Measurements from ENCODE around the gene SYT1.

Gene SYT1

DNA sequence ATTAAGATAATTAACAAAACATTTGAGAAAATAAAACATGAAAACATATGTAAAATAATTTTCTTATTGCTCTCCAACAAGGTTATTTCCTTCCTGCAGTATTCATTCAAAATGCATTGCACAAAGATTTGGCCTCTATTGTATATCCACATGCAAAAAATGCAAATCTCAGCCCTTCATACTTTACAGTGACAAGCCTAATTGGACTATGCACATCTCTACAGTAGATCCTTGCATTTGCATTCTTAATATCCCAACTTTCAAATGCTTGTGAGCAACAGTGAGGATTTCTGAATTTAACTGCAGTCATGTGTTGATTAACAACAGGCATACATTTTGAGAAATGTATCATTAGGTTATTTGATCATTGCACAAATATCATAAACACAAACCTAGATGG is 492.5 kb downstream of the SYT1 start:
- Histone ChIP-seq H3K4me3 (ENCODE audit: low read depth, low read length) (no peak overlapping the region), H3K4me1 (ENCODE audit: control insufficient read depth, insufficient read depth, low read length) (no peaks in the 10 kb centered on the region), H3K9me3 (ENCODE audit: control insufficient read depth, insufficient read depth, low read depth, low read length) (no peaks in the 10 kb centered on the region), H3K27ac (ENCODE audit: extremely low read depth, low read depth, low read length) (no peak overlapping the region), H3K36me3 (ENCODE audit: control insufficient read depth in 2 of 2, insufficient read depth in 1 of 2, low read length in 2 of 2) (no peaks in the 10 kb centered on the region)
- ChIA-PET POLR2A (no interaction called here), CTCF (interaction anchor here (0.9 to 1.2 kb wide), 2 partner anchors 10 to 12 kb away, joined by 3 to 4 read pairs; no protein-coding TSS in a partner anchor)
- TF ChIP-seq ZNF626 (tag by site-specific recombination; IDR thresholded peaks at IDR 0.05) (no peak), ZNF596 (tag by site-specific recombination; IDR thresholded peaks at IDR 0.05) (no peak), ZNF621 (tag by site-specific recombination; IDR thresholded peaks at IDR 0.05) (no peak), ZNF169 (tag by site-specific recombination; IDR thresholded peaks at IDR 0.05) (no peak), ZNF610 (tag by site-specific recombination; IDR thresholded peaks at IDR 0.05; ENCODE audit: borderline replicate concordance) (no peak), GLI2 (tag by site-specific recombination; IDR thresholded peaks at IDR 0.05; ENCODE audit: borderline replicate concordance, low read depth) (no peak), ZNF600 (tag by site-specific recombination; IDR thresholded peaks at IDR 0.05) (no peak), SP3 (tag by site-specific recombination; IDR thresholded peaks at IDR 0.05) (no peak), ZNF585B (tag by site-specific recombination; IDR thresholded peaks at IDR 0.05) (no peak), TRIM28 (IDR thresholded peaks at IDR 0.05; ENCODE audit: borderline replicate concordance, low read length) (no peak), EGR2 (tag by site-specific recombination; IDR thresholded peaks at IDR 0.05; ENCODE audit: low read depth) (no peak), ZNF76 (tag by site-specific recombination; IDR thresholded peaks at IDR 0.05; ENCODE audit: borderline replicate concordance, low read depth) (no peak), ZNF768 (tag by site-specific recombination; IDR thresholded peaks at IDR 0.05) (no peak)
- TF ChIP-seq, protein P1, sequence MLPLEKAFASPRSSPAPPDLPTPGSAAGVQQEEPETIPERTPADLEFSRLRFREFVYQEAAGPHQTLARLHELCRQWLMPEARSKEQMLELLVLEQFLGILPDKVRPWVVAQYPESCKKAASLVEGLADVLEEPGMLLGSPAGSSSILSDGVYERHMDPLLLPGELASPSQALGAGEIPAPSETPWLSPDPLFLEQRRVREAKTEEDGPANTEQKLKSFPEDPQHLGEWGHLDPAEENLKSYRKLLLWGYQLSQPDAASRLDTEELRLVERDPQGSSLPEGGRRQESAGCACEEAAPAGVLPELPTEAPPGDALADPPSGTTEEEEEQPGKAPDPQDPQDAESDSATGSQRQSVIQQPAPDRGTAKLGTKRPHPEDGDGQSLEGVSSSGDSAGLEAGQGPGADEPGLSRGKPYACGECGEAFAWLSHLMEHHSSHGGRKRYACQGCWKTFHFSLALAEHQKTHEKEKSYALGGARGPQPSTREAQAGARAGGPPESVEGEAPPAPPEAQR (tag by site-specific recombination; IDR thresholded peaks at IDR 0.05), result no peak
- TF ChIP-seq, protein P2, sequence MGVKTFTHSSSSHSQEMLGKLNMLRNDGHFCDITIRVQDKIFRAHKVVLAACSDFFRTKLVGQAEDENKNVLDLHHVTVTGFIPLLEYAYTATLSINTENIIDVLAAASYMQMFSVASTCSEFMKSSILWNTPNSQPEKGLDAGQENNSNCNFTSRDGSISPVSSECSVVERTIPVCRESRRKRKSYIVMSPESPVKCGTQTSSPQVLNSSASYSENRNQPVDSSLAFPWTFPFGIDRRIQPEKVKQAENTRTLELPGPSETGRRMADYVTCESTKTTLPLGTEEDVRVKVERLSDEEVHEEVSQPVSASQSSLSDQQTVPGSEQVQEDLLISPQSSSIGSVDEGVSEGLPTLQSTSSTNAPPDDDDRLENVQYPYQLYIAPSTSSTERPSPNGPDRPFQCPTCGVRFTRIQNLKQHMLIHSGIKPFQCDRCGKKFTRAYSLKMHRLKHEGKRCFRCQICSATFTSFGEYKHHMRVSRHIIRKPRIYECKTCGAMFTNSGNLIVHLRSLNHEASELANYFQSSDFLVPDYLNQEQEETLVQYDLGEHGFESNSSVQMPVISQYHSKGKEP (tag by site-specific recombination; IDR thresholded peaks at IDR 0.05), result no peak
- TF ChIP-seq, protein P3, sequence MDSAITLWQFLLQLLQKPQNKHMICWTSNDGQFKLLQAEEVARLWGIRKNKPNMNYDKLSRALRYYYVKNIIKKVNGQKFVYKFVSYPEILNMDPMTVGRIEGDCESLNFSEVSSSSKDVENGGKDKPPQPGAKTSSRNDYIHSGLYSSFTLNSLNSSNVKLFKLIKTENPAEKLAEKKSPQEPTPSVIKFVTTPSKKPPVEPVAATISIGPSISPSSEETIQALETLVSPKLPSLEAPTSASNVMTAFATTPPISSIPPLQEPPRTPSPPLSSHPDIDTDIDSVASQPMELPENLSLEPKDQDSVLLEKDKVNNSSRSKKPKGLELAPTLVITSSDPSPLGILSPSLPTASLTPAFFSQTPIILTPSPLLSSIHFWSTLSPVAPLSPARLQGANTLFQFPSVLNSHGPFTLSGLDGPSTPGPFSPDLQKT (IDR thresholded peaks at IDR 0.05; ENCODE audit: borderline replicate concordance, low read depth, low read length), result no peak

DNA sequence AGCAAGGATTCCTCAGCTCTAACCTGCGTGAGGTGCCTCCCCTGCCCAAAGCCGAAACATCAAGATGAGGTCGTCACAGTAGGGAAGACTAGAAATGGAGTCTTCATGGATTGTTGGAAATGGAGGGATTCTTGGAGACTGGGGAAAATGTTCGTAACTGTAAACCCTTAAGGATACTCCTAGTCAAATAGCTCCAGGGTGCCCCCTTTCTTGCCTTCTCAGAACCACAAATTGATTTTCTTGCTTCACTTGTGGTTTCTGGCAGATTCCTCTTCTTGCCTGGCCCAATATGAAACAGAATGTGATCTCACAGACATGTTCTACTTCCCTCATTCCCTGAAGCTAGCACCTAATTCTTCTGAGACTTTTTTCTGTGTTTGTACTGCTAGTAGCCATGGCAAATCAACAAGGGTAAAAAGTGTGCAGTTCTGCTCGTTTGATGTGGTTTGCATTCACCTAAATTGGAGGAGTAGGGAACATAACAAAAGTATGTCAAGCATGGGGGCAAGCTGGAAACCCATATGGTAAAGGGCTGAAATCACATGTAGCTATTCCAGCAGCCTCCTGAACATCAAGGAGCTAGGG is 494.2 kb downstream of the SYT1 start:
- Histone ChIP-seq H3K36me3 (ENCODE audit: control insufficient read depth in 2 of 2, insufficient read depth in 1 of 2, low read length in 2 of 2) (no peaks in the 10 kb centered on the region), H3K27ac (ENCODE audit: extremely low read depth, low read depth, low read length) (no peak overlapping the region), H3K4me1 (ENCODE audit: control insufficient read depth, insufficient read depth, low read length) (no peaks in the 10 kb centered on the region), H3K9me3 (ENCODE audit: control insufficient read depth, insufficient read depth, low read depth, low read length) (no peaks in the 10 kb centered on the region), H3K4me3 (ENCODE audit: low read depth, low read length) (no peak overlapping the region)
- CTCF ChIA-PET, result interaction anchor here (0.6 to 1.7 kb wide), 2 partner anchors 12 to 1414 kb away, joined by 4 to 5 read pairs; no protein-coding TSS in a partner anchor
- TF ChIP-seq ZNF433 (tag by site-specific recombination; IDR thresholded peaks at IDR 0.05; ENCODE audit: low read depth) (no peak), ZNF843 (tag by site-specific recombination; IDR thresholded peaks at IDR 0.05) (no peak), ZNF175 (tag by site-specific recombination; IDR thresholded peaks at IDR 0.05) (no peak), ZNF549 (tag by site-specific recombination; IDR thresholded peaks at IDR 0.05) (no peak), KLF7 (tag by site-specific recombination; IDR thresholded peaks at IDR 0.05; ENCODE audit: borderline replicate concordance) (no peak), ZNF600 (tag by site-specific recombination; IDR thresholded peaks at IDR 0.05) (no peak)
- TF ChIP-seq, protein P4, sequence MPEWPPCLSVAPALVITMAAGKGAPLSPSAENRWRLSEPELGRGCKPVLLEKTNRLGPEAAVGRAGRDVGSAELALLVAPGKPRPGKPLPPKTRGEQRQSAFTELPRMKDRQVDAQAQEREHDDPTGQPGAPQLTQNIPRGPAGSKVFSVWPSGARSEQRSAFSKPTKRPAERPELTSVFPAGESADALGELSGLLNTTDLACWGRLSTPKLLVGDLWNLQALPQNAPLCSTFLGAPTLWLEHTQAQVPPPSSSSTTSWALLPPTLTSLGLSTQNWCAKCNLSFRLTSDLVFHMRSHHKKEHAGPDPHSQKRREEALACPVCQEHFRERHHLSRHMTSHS (tag by site-specific recombination; IDR thresholded peaks at IDR 0.05), result no peak
- POLR2A ChIA-PET, result interaction anchor here (0.6 kb wide), 1 partner anchor 1411 kb away, joined by 7 read pairs; no protein-coding TSS in a partner anchor

Measured in HEK293 (cell line).